TTC549 (cell line): ENCODE data around the gene BLMH.
"Not testable (repeated sequence)": the region's sequence is repeated elsewhere in the genome, so short reads cannot be mapped to it uniquely, and the experiment has no call there.

ENCODE experiments used
- FAIRE-seq: peaks from 2 replicates; lab custom pipeline; 2012; peaks lifted over from hg19 to GRCh38; lab: Jason Lieb, UNC

BLMH gene

DNA sequence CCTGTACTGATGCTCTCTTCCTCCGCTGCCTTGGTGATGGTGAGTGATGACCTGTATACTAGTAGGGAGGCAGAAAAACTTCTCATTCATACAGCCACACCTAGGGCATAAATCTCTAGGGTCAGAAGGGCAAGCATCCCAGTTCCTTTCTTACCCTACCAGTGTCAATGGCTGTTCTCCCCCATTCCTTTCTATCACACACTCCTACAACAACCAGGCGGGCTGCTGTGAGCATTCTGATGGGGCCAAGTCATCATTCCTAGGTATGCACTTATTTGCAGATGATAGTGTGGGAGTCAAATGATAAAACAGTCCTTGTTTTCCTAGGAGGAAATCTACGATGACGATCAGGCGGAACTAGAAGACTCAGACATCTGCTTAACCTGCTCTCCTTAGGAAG lies 42.3 kb downstream of the BLMH start:
- FAIRE-seq, result no peak

GRCh38 chr17:30248786-30249185 lies 43.0 kb downstream of the BLMH start:
- no peak for FAIRE-seq

GRCh38 chr17:30246460-30246859 lies 45.3 kb downstream of the BLMH start:
- FAIRE-seq, result no peak

GRCh38 chr17:30244853-30245385 lies 46.8 kb downstream of the BLMH start:
- no peak for FAIRE-seq

GRCh38 chr17:30243568-30243967 lies 48.2 kb downstream of the BLMH start:
- FAIRE-seq, result no peak

DNA sequence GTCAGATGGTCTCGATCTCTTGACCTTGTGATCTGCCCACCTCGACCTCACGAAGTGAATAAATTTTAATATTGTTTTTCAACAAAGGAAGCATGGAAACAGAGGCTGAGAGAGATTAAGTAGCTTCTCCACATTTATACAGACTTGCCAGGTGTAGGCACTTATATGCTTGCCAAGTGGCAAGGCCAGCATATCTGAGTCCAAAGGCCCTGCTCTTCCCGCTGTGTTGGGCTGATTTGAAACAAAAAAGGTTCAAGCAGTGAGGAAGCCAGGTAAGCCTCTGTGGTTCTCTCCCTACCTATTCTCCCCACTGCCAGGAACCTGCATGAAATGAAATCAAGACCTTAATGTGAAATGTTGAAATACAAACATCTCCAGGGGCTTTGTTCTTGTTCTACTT lies 48.7 kb downstream of the BLMH start:
- FAIRE-seq, result no peak

GRCh38 chr17:30241051-30241450 lies 50.7 kb downstream of the BLMH start:
- FAIRE-seq, result no peak

DNA sequence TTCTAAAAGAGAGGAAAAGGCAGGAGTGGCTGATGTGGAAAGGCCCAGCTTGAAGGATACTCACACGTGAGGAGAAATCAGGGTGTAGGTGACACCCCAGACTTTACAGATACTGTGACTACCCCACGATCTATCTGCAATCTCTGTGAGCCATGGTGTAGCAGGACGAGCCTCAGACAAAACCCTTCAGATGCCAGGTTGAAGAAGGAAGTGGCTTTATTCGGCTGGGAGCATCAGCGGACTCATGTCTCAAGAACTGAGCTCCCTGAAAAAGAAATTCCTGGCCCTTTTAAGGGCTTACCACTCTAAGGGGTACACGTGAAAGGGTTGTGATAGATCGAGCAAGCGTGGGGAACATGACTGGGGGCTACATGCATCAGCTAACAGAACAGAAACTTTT lies 51.6 kb downstream of the BLMH start:
- FAIRE-seq, result no peak

- FAIRE-seq, result no peak
Observed at GRCh38 chr17:30239089-30239462, 52.7 kb downstream of the BLMH start.

DNA sequence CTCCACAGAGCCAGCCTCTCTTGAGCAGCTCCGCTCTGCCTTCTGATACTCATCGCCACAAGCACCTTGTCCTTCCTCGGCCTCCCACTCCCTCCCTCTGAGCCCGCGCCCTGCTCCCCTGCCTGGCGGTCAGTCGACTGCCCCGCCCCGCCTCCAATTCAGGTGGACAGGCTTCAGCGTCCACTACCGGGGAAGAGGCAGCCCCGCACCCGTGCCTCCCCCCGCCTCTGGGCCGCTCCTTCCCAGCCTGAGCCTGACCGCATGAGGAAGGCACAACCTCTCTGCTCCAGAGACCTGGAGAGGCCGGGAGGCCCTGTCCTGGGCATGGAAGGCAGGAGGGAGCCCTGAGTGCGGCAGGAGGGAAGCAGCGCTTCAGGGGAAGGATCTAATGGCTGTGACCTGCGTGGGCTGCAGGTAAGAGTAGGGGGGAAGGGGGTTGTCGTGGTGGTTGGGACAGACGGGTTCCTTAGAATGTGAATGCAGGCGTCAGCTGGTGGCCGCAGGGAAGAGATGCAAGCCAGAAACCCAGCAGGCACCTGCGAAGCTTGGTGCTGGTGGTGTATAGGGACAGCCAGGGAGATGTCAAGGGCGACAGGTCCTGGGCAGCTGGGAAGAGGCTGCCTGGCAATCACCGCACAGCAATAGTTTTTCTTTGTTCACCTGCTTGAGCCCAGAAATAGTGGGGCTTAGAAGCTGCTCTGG lies 53.2 kb downstream of the BLMH start:
- FAIRE-seq, result no peak

GRCh38 chr17:30238003-30238344 lies 53.8 kb downstream of the BLMH start:
- no peak for FAIRE-seq

DNA sequence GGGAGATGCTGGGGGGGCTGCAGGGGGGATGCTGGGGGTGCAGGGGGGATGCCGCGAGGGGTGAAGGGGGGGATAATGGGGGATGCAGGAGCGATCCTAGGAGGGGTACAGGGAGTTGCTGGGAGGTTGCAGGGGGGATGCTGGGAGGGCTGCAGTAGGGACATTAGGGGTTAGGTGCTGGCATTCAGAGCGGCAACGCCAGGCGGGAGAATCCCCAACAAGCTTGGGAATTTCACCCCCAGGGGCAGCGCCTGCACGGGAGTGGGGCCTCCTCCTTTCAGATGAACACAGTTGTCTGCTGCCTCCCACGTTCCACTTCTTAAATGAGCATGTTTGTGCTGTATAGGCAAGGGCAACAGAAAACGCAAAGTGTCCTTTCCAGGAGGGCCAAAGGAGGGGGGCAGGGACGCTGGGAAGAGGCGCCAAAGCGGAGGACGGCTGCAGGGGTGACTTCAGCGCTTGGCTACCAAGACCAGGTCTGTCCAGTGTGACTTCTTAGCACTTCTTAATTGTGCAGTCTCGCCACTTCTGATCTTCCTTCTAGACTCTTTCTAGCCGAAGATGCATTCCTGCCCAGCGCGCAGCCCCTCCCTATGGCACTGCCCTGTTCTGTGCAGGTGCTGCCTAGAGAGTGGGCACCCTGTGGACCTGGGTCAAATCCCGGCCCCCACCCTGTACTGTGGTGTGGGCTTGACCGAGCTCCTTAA lies 54.3 kb downstream of the BLMH start:
- FAIRE-seq, result no peak

- no peak for FAIRE-seq
Observed at GRCh38 chr17:30236766-30237165, 55.0 kb downstream of the BLMH start.

DNA sequence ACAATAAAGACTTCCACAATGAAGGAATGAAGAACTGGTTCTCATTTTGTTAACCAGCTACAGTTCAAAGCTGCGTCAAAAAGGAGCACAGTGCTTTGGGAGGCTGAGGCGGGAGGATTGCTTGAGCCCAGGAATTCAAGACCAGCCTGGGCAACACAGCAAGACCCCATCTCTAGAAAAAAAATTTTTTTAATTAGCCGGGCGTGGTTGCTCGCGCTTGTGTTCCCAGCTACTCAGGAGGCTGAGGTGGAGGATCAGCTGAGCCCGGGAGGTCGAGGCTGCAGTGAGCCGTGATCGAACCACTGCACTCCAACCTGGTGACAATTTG lies 55.5 kb downstream of the BLMH start:
- no peak for FAIRE-seq

GRCh38 chr17:30235386-30236296 lies 56.1 kb downstream of the BLMH start, which contains the start of gene SLC6A4:
Gene SLC6A4, minus strand, starts transcription at chr17:30235697. Its CDS starts 13,739 bp downstream, at chr17:30221958.
- no peak for FAIRE-seq

DNA sequence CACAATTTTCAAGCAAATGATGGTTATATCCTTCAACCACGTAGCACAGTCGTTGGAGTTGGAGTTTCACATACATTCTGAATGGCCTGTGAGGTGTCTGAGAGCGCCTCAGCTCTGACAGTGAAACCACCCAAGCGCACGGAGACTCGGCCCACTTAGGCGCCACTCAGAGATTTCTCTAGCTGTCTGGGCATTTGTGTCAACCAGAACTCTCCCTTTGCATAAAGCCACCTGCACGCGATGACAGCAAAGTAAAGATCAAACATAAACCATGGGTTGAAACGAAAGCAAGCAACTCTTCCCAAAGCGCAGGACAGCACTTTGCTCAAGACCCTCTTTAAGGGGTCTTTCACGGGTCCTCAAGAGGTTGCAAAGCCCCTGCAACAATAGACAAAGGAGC lies 56.8 kb downstream of the BLMH start:
- no peak for FAIRE-seq

- FAIRE-seq, result no peak
Observed at GRCh38 chr17:30234296-30234695, 57.4 kb downstream of the BLMH start.

GRCh38 chr17:30232824-30233427 lies 58.8 kb downstream of the BLMH start:
- FAIRE-seq, result no peak

GRCh38 chr17:30232015-30232823 lies 59.5 kb downstream of the BLMH start:
- no peak for FAIRE-seq

GRCh38 chr17:30230596-30231125 lies 61.1 kb downstream of the BLMH start:
- no peak for FAIRE-seq

DNA sequence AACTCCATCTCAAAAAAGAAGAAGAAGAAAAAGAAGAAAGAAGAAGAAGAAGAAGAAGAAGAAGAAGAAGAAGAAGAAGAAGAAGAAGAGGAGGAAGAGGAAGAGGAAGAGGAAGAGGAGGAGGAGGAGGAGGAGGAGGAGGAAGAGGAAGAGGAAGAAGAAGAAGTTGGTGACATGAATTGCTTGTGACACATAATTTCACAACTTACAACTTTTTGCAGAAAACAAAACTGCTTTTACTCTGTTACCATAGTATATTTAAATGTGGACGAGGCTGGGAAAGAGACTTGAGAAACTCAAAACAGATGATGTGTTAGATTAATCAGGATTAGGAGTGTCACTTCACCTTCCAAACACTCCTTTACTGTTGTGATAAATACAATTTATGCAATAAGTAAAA lies 61.7 kb downstream of the BLMH start:
- not testable (repeated sequence) for FAIRE-seq
